Activated naive CD8-positive, alpha-beta T cell (primary cell): ENCODE data around the gene RBM6.
"Not testable (repeated sequence)": the region's sequence is repeated elsewhere in the genome, so short reads cannot be mapped to it uniquely, and the experiment has no call there.

ENCODE experiments used
- H3K27ac Mint-ChIP-seq: one replicate; pipeline ENCODE4 v1.8.0; 2021; ENCODE audit warnings: mixed read lengths
- H3K27me3 Mint-ChIP-seq: one replicate; pipeline ENCODE4 v1.8.0; 2021; ENCODE audit warnings: mixed read lengths
- H3K36me3 Mint-ChIP-seq: one replicate; pipeline ENCODE4 v1.8.0; 2021; ENCODE audit warnings: mixed read lengths
- H3K4me1 Mint-ChIP-seq: one replicate; pipeline ENCODE4 v1.8.0; 2021; ENCODE audit warnings: low read depth, mixed read lengths
- H3K4me3 Mint-ChIP-seq: one replicate; pipeline ENCODE4 v1.8.0; 2021; ENCODE audit warnings: mild to moderate bottlenecking, mixed read lengths
- H3K9me3 Mint-ChIP-seq: one replicate; pipeline ENCODE4 v1.8.0; 2021; ENCODE audit warnings: low read depth, mixed read lengths

The RBM6 gene

DNA sequence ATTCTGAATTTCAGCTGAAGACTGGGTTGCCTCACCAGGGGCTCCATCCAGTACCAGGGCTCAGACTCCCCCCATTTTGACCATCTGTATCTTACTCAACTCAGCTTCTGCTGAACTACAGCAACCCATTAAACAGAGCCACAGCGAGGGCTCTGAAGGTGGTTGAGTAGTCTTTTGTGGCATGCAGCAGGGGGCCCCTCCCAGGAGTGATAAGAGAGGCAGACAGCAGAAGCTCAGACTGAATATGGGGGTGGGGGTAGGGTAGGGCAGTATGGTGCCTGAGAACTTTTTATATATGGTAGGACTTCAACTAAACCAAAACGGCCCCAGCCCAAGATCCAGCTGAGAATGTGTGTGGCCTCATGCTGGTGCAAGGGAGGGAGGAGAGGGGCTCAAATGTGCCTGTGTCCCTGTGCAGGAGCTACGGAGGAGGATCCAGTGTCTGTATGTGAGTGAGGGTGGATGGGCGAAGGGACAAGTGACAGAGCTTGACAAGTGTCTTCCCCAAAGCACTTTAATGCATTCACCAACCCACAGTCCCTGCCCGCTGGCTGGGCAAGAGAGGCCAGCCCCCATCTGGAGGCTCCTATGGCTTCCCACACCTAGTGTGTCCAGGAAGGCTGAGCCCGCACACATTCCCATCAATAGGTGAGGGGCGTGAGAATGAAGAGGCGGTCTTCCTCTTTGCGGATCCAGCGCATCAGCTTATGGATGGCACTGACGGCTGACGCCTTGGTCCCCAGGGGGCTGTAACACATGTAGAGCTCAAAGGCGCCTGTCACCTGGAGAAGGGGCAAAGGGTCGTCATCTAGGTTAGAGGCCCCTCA, 31.4 kb upstream of the RBM6 start:
- Mint-ChIP-seq H3K27me3 (no peaks in the 10 kb centered on the region), H3K9me3 (no peaks in the 10 kb centered on the region)

DNA sequence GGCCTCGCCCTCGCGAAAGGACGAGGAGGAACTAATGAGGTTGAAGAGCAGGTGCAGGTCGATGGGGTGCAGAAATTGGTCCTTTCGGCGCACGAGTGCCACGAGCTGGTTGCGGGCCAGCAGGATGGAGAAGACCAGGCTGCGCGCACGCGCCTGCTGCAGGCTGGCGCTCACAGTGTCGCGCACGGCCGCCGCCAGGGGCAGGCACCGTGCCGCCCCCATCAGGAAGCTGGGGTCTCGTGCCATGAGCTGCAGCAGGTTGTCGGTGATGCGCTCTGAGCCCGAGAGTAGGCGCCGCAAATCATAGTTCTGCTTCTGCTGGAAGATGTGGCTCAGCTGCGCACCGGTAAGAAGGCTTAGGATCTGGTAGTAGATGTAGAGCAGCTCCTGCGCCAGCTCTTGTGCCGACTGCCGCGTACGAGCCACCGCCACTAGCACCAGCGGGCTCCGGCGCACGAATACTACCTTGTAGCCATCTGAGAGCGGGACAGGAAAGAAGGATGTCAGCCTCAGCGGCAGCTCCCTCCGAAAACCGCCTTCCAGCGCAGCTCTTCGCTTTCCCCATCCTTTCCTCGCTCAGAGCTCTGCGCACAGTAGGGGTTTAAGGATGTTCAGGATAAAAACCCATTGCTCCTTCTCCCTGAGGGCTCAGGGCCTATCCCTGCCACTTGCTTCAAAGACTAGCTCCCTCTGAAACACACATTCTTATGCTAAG, 29.4 kb upstream of the RBM6 start:
- H3K4me1 Mint-ChIP-seq: peaks cover 14% of the 10 kb centered on the region
- H3K36me3 Mint-ChIP-seq: peaks cover 9% of the 10 kb centered on the region

More for the DNA sequence above, 31.4 kb upstream of the RBM6 start:
- H3K27ac Mint-ChIP-seq: no peak overlapping the region
- peaks cover 23% of the 10 kb centered on the region for H3K4me1 Mint-ChIP-seq
- H3K36me3 Mint-ChIP-seq: peaks cover 9% of the 10 kb centered on the region
- H3K4me3 Mint-ChIP-seq: no peak overlapping the region

DNA sequence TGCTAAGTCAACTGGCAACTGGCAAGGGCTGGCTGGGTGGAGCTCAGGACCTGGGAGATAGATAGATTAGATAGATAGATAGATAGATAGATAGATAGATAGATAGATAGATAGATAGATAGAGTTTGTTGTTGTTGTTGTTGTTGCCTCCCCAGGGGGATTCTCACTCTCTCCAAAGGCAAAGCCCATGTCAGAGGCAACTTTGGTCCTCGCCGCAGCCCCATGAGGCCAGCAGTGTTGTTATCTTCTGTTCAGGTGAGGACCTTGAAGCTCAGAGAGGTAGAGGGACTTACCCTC, 28.9 kb upstream of the RBM6 start:
- no peak overlapping the region for H3K27ac Mint-ChIP-seq
- H3K4me3 Mint-ChIP-seq: no peak overlapping the region
- H3K9me3 Mint-ChIP-seq: no peaks in the 10 kb centered on the region
- peaks cover 9% of the 10 kb centered on the region for H3K36me3 Mint-ChIP-seq
- no peaks in the 10 kb centered on the region for H3K27me3 Mint-ChIP-seq
- peaks cover 9% of the 10 kb centered on the region for H3K4me1 Mint-ChIP-seq

More for the DNA sequence above, 29.4 kb upstream of the RBM6 start:
- Mint-ChIP-seq H3K27me3 (no peaks in the 10 kb centered on the region), H3K27ac (no peak overlapping the region), H3K9me3 (no peaks in the 10 kb centered on the region), H3K4me3 (no peak overlapping the region)

DNA sequence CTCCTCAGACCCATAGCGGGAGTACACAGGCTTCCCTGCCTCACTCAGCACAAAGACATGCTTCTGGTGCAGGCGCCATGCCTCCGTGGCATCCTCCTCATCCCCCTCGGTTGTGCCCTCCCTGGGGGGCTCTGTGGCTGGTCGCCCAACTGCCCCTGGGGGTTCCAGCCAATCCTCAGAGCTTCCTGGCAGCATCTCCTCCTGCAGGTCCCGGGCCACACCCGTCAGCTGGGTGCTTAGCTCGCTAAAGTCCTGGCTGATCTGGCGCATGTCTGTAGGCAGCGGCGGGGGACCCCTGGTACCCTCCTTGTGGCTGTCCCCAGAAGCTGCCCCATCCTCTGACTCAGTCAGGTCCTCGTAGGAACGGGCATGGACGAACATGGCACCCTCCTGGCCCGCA, 28.3 kb upstream of the RBM6 start:
- Mint-ChIP-seq H3K27me3 (no peaks in the 10 kb centered on the region), H3K9me3 (no peaks in the 10 kb centered on the region), H3K27ac (no peak overlapping the region), H3K4me3 (no peak overlapping the region), H3K36me3 (peaks cover 9% of the 10 kb centered on the region), H3K4me1 (peaks cover 4% of the 10 kb centered on the region)

DNA sequence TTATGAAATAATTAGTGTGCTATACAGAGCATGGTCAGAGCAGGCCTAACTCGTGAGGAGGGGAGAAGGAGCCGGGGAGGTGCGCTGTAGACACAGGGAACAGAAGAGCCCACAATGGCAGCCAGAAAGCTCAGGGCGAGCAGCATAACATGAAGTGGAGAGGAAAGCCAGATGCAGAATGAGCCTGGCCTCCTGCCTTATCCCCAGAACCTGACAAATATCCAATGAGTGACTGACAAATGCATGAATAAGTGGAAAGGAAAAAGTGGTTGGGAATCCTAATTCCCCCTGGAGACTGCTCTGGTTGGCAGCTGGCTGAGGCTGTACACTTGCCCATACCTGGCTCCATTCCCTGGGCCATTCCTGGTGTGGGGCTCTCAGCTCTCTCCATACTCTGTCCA, 27.1 kb upstream of the RBM6 start:
- Mint-ChIP-seq H3K4me3 (no peak overlapping the region), H3K4me1 (no peaks in the 10 kb centered on the region), H3K9me3 (no peaks in the 10 kb centered on the region), H3K27me3 (no peaks in the 10 kb centered on the region), H3K36me3 (peaks cover 9% of the 10 kb centered on the region), H3K27ac (no peak overlapping the region)

DNA sequence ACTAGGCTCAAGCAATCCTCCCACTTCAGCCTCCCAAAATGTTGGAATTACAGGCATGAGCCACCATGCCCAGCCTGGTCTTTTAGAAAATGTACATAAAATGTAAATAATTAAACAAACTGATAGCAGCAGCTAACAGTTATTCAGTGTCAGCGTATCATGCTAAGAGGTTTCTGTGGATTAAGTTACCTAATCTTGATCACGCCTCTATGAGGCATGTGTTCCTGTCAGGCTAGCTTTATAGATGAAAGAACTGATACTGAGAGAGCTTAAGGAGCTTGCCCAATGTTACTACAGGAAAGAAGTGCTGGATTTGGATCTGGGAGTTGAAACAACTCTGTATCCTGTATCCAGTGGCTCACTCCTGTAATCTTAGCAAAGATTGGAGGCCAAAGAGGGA, 25.0 kb upstream of the RBM6 start:
- Mint-ChIP-seq H3K36me3 (peaks cover 9% of the 10 kb centered on the region), H3K27me3 (no peaks in the 10 kb centered on the region), H3K27ac (no peak overlapping the region), H3K9me3 (no peaks in the 10 kb centered on the region), H3K4me3 (no peak overlapping the region), H3K4me1 (no peaks in the 10 kb centered on the region)

DNA sequence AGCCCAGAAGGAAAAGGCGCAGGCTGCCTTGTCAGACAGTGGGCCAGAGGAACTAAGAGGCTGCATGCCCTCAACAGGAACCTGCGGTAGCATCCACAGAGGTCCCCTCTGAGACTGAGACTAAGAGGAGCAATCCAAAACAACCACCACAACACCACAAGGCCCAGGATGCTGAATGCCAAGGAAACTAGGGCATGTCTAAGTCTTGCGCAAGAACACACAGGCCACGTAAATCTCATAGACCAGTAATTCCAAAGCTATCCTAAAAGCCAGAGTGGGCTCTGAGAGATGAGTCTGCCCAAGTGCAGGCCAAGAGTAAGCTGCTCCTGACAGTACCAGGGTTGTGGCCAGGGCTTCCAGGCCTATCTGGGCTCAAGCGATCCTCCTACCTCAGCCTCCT, 23.3 kb upstream of the RBM6 start:
- Mint-ChIP-seq H3K9me3 (no peaks in the 10 kb centered on the region), H3K36me3 (peaks cover 6% of the 10 kb centered on the region), H3K4me1 (no peaks in the 10 kb centered on the region), H3K4me3 (no peak overlapping the region), H3K27me3 (no peaks in the 10 kb centered on the region), H3K27ac (no peak overlapping the region)

DNA sequence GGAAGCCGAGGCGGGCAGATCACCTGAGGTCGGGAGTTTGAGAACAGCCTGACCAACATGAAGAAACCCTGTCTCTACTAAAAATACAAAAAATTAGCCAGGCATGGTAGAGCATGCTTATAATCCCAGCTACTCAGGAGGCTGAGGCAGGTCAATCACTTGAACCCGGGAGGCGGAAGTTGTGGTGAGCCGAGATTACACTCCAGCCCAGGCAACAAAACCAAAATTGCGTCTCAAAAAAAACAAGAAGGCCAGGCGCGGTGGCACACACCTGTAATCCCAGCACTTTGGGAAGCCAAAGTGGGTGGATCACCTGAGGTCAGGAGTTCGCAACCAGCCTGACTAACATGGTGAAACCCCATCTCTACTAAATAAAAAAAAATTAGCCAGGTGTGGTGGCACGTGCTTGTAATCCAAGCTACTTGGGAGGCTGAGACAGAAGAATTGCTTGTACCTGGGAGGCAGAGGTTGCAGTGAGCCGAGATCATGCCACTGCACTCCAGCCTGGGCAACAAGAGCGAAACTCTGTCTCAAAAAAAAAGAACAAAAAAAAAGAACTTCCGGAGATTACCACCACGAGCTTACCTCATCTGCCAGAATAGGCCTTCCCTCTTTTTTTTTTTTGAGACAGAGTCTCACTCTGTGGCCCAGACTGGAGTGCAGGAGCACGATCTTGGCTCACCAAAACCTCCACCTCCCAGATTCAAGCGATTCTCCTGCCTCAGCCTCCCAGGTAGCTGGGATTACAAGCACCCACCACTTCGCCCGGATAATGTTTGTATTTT, 22.0 kb upstream of the RBM6 start:
- not testable (repeated sequence) for H3K4me1 Mint-ChIP-seq, H3K9me3 Mint-ChIP-seq, H3K27ac Mint-ChIP-seq, H3K27me3 Mint-ChIP-seq, H3K4me3 Mint-ChIP-seq, H3K36me3 Mint-ChIP-seq

DNA sequence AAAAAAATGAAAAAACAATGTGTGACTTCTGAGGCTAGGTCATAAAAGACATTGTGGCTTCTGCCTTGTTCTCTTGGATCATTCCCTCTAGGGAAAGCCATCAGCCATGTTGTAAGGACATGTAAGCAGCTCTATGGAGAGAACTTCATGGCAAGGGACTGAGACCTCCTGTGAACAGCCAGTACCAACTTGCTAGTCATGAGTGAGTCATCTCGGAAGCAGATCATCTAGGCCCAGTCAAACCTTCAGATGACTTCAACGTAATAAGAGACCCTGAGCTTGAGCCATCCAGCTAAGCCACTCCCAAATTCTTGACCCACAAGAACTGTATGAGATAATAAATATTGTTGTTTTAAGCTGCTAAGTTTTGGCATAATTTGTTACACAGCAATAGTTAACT, 15.3 kb upstream of the RBM6 start:
- H3K36me3 Mint-ChIP-seq: no peaks in the 10 kb centered on the region
- H3K27ac Mint-ChIP-seq: no peak overlapping the region
- H3K9me3 Mint-ChIP-seq: no peaks in the 10 kb centered on the region
- no peak overlapping the region for H3K4me3 Mint-ChIP-seq
- H3K27me3 Mint-ChIP-seq: no peaks in the 10 kb centered on the region
- peaks cover 13% of the 10 kb centered on the region for H3K4me1 Mint-ChIP-seq

DNA sequence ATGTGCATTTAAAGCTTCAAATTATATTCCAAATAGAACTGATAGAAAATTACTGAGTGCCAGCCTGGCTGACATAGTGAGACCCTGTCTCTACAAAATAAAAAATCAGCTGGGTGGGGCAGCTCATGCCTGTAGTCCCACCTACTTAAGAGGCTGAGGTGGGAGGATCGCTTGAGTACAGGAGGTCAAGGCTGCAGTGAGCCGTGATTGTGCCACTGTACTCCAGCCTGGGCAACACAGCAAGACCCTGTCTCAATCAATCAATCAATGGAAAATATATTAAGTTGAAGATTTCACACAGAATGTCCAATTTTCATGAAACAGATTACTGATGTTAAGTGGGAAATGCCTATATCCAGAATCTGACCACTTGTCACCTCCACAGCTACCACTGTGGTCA, 14.5 kb upstream of the RBM6 start:
- Mint-ChIP-seq H3K27me3 (no peaks in the 10 kb centered on the region), H3K36me3 (no peaks in the 10 kb centered on the region), H3K4me1 (peaks cover 18% of the 10 kb centered on the region), H3K27ac (no peak overlapping the region), H3K4me3 (no peak overlapping the region), H3K9me3 (no peaks in the 10 kb centered on the region)

DNA sequence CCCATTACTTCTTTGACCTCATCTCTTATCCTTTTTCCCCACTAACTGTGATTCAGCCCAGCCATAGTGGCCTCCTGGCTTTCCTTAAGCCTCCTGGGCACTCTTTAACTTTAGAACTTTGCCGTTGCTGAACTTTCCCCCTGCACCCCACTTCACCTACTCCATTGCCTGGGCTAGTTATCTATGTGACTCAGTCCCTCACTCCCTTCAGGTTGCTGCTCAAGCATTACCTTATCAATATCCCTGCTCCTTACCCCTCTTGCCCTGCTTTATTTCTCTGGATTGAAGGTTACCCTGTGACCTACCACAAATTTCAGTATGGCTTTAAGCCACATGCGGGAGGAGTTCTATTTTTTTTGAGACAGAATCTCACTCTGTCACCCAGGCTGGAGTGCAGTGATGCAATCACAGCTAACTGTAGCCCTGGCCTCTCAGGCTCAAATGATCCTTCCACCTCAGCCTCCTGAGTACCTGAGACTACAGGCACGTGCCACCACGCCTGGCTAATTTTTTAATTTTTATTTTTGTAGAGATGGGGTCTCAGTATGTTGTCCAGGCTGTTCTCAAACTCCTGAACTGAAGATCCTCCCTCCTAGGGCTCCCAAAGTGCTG, 13.7 kb upstream of the RBM6 start:
- Mint-ChIP-seq H3K4me1 (peaks cover 22% of the 10 kb centered on the region), H3K9me3 (no peaks in the 10 kb centered on the region), H3K4me3 (no peak overlapping the region), H3K27ac (no peak overlapping the region), H3K36me3 (no peaks in the 10 kb centered on the region), H3K27me3 (no peaks in the 10 kb centered on the region)

DNA sequence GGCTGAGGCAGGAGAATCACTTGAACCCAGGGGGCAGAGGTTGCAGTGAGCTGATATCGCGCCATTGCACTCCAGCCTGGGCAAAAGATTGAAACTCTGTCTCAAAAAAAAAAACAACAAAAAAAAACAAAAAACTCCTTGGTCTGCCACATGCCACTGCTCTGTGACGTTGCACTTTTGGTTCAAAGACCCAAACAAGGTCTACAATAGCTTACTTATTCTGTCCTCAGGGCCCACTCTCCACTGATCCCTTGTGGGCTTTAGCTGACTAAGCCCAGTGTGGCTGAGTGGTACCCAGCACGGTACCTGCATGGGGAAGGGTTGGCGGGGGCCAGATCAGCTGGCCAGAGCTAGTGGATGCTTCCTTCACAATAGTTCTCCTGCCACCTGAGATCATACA, 12.2 kb upstream of the RBM6 start:
- Mint-ChIP-seq H3K27ac (no peak overlapping the region), H3K27me3 (no peaks in the 10 kb centered on the region), H3K4me1 (peaks cover 24% of the 10 kb centered on the region)

DNA sequence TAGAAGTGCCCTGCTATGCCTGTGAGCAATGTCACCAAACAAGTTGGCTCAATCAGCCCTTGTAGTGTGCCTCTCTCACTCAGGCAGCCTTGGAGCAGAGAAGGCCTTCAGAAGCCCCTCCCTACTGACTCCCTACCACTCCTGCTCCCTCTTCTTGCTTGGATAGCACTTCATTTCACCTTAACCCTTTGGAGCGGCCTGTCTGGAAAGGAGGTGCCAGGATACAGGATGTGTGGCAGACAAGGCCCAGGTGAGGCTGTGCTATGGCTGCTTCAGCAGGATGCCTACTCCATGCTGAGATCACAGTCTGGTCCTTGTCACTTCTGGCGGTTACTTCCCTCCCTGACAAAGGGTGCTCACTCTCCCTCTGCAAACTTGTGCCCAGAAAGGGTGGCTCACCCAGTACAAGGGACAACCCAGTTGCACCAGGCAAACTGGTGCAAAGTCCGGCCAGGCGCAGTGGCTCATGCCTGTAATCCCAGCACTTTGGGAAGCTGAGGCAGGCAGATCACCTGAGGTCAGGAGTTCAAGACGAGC, 11.4 kb upstream of the RBM6 start:
- Mint-ChIP-seq H3K4me1 (peaks cover 24% of the 10 kb centered on the region), H3K36me3 (no peaks in the 10 kb centered on the region), H3K4me3 (peak overlapping the region; percentile 89), H3K27ac (peak overlapping the region; percentile 66), H3K27me3 (no peaks in the 10 kb centered on the region), H3K9me3 (no peaks in the 10 kb centered on the region)

More for the DNA sequence above, 12.2 kb upstream of the RBM6 start:
- no peaks in the 10 kb centered on the region for H3K9me3 Mint-ChIP-seq
- no peaks in the 10 kb centered on the region for H3K36me3 Mint-ChIP-seq
- peak overlapping the region; percentile 89 for H3K4me3 Mint-ChIP-seq

DNA sequence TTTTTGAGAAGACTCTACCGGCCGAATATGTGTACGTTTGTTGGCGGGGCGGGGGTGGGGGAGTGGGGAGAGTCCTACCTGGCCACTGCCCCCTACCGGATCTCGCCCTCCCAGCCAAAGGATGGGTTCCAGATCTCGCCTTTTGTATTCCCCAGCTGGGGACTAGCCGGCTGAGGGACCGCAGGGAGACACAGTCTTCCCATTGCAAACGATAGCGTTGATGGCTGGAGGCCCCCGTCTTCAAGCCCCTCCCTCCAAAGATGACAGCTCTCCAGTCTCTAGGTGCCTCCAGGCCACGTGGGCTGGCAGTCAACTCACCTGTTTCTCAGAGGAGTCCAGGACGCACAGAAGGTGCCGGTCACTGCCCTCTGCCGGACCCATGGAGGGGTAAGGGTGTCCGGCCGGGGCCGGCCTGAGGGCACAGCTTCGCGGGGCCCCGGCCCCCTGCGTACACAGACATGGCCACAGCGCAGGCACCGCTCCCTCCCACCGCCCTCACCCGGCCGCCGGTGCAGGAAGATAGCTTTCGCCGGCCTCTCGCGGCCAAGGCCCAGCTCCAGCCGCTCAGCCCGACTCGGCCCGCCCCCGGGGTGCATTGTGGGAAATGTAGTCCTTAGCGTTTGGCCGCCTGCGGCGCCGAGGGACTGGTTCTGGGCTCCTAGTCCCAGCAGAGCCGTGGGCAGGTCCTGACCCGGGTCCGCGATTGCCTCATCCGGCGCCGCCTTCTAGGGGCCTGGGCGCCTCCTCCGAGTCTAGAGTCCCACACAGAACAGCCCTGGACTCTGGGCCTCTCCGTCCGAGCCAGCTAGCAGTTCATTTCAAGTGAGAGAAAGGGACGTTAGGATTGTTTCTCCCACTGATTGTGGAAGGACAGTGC, 10.4 kb upstream of the RBM6 start, which contains the start of gene MON1A:
MON1A (minus strand) TSS at position 521 of the 877 bp plus-strand sequence. CDS start 16,465 bp downstream, outside the sequence.
- no peaks in the 10 kb centered on the region for H3K9me3 Mint-ChIP-seq
- peak within 1 kb of the TSS; percentile 87 for H3K27ac Mint-ChIP-seq
- no peaks in the 10 kb centered on the region for H3K27me3 Mint-ChIP-seq
- H3K4me3 Mint-ChIP-seq: peak within 1 kb of the TSS; percentile 89
- peaks cover 24% of the 10 kb centered on the region for H3K4me1 Mint-ChIP-seq
- H3K36me3 Mint-ChIP-seq: no peaks in the 10 kb centered on the region
